H9 (cell line): ENCODE data around the gene MS4A18. TPM values are rescaled to one million over a fixed set of nuclear protein-coding genes. Genes with fewer than 3 reads are reported as not detected.

Experiments
- DNase-seq: peaks from one replicate; pipeline ENCODE4 v3.0.0-alpha.2; 2017
- H2AFZ ChIP-seq: one replicate; pipeline ENCODE4 v1.6.1; 2013; ENCODE audit warnings: mild to moderate bottlenecking, low read length, control low read depth, moderate library complexity
- H2AK5ac ChIP-seq: 2 replicates; pipeline ENCODE4 v1.6.1; 2013; ENCODE audit warnings: low read length, control low read depth, mixed read lengths; ENCODE audit not compliant: insufficient read length
- H2BK120ac ChIP-seq: one replicate; pipeline ENCODE4 v1.6.1; 2013; ENCODE audit warnings: low read depth, mild to moderate bottlenecking, low read length, control low read depth, inconsistent platforms; ENCODE audit not compliant: poor library complexity, severe bottlenecking
- H2BK12ac ChIP-seq: 2 replicates; pipeline ENCODE4 v1.6.1; 2013; ENCODE audit warnings: low read length, control low read depth, mixed read lengths, low read depth; ENCODE audit not compliant: insufficient read length
- H2BK15ac ChIP-seq: 2 replicates; pipeline ENCODE4 v1.6.1; 2013; ENCODE audit warnings: low read depth, low read length, control low read depth
- H2BK20ac ChIP-seq: one replicate; pipeline ENCODE4 v1.6.1; 2013; ENCODE audit warnings: low read depth, mild to moderate bottlenecking, low read length, control low read depth, inconsistent platforms; ENCODE audit not compliant: poor library complexity, severe bottlenecking
- H2BK5ac ChIP-seq: 2 replicates; pipeline ENCODE4 v1.6.1; 2013; ENCODE audit warnings: low read length, control low read depth, mixed read lengths; ENCODE audit not compliant: insufficient read length
- H3K14ac ChIP-seq: 2 replicates; pipeline ENCODE4 v1.6.1; 2013; ENCODE audit warnings: low read length, control low read depth; ENCODE audit not compliant: insufficient read depth
- H3K18ac ChIP-seq: 2 replicates; pipeline ENCODE4 v1.6.1; 2013; ENCODE audit warnings: low read depth, mild to moderate bottlenecking, mixed read lengths, low read length, control low read depth; ENCODE audit not compliant: insufficient read length
- H3K23ac ChIP-seq: 2 replicates; pipeline ENCODE4 v1.6.1; 2013; ENCODE audit warnings: low read length, control low read depth, mixed read lengths, low read depth; ENCODE audit not compliant: insufficient read length
- H3K23me2 ChIP-seq: 2 replicates; pipeline ENCODE4 v1.6.1; 2013; ENCODE audit warnings: low read depth, mild to moderate bottlenecking, mixed read lengths, low read length, control low read depth; ENCODE audit not compliant: insufficient read length, poor library complexity, severe bottlenecking
- H3K27ac ChIP-seq: 2 replicates; pipeline ENCODE4 v1.5.1; 2013; ENCODE audit warnings: low read length, control low read depth, mixed read lengths, low read depth; ENCODE audit not compliant: insufficient read length
- H3K27me3 ChIP-seq: 2 replicates; pipeline ENCODE4 v1.6.1; 2013; ENCODE audit warnings: low read length, control low read depth, inconsistent platforms; ENCODE audit not compliant: insufficient read depth
- H3K4ac ChIP-seq: 2 replicates; pipeline ENCODE4 v1.6.1; 2013; ENCODE audit warnings: low read depth, mild to moderate bottlenecking, control low read depth, inconsistent platforms, low read length, moderate library complexity
- H3K4me1 ChIP-seq: 2 replicates; pipeline ENCODE4 v1.6.1; 2013; ENCODE audit warnings: low read length, control low read depth, inconsistent platforms; ENCODE audit not compliant: insufficient read depth
- H3K4me2 ChIP-seq: 2 replicates; pipeline ENCODE4 v1.6.1; 2013; ENCODE audit warnings: low read length, control low read depth, mixed read lengths; ENCODE audit not compliant: insufficient read length, insufficient read depth
- H3K56ac ChIP-seq: 2 replicates; pipeline ENCODE4 v1.6.1; 2013; ENCODE audit warnings: low read depth, mild to moderate bottlenecking, mixed read lengths, low read length, control low read depth; ENCODE audit not compliant: insufficient read length
- H3K79me1 ChIP-seq: 2 replicates; pipeline ENCODE4 v1.6.1; 2013; ENCODE audit warnings: low read depth, mild to moderate bottlenecking, moderate library complexity, low read length, control low read depth, inconsistent platforms; ENCODE audit not compliant: insufficient read depth, poor library complexity, severe bottlenecking
- H3K79me2 ChIP-seq: 2 replicates; pipeline ENCODE4 v1.6.1; 2013; ENCODE audit warnings: low read length, control low read depth, inconsistent platforms; ENCODE audit not compliant: insufficient read depth
- H3K9ac ChIP-seq: 2 replicates; pipeline ENCODE4 v1.6.1; 2013; ENCODE audit warnings: low read length, control low read depth, mixed read lengths; ENCODE audit not compliant: insufficient read length; ENCODE audit errors: extremely low read depth
- H3K9me3 ChIP-seq: one replicate; pipeline ENCODE4 v1.6.1; 2013; ENCODE audit warnings: low read depth, low read length, inconsistent platforms; ENCODE audit not compliant: control insufficient read depth
- H3T11ph ChIP-seq: one replicate; pipeline ENCODE4 v1.6.1; 2013; ENCODE audit warnings: mild to moderate bottlenecking, low read length, control low read depth, inconsistent platforms
- H4K20me1 ChIP-seq: one replicate; pipeline ENCODE4 v1.6.1; 2013; ENCODE audit not compliant: control insufficient read depth, insufficient read length, insufficient read depth
- H4K5ac ChIP-seq: 2 replicates; pipeline ENCODE4 v1.6.1; 2013; ENCODE audit warnings: low read depth, mild to moderate bottlenecking, mixed read lengths, low read length, control low read depth; ENCODE audit not compliant: insufficient read length
- H4K8ac ChIP-seq: replicated peaks from 2 replicates; pipeline ENCODE4 v1.6.1; 2013; ENCODE audit warnings: low read length, control low read depth, mixed read lengths, low read depth; ENCODE audit not compliant: insufficient read length
- H4K91ac ChIP-seq: 2 replicates; pipeline ENCODE4 v1.6.1; 2013; ENCODE audit warnings: low read depth, mild to moderate bottlenecking, moderate library complexity, mixed read lengths, low read length, control low read depth; ENCODE audit not compliant: insufficient read length
- H3K27ac Mint-ChIP-seq, 3 experiments: 2 replicates in 2 of 3; 3 replicates in 1 of 3; pipeline ENCODE4 v1.8.0; 2020 to 2021; ENCODE audit warnings: mixed read lengths in 3 of 3, mild to moderate bottlenecking in 1 of 3, moderate library complexity in 1 of 3
- H3K27me3 Mint-ChIP-seq: 2 replicates; pipeline ENCODE4 v1.8.0; 2021; ENCODE audit warnings: low read depth, mild to moderate bottlenecking, moderate library complexity, mixed read lengths
- H3K36me3 Mint-ChIP-seq, 3 experiments: 2 replicates in 2 of 3; 3 replicates in 1 of 3; pipeline ENCODE4 v1.8.0; 2020 to 2021; ENCODE audit warnings: low read depth in 3 of 3, mixed read lengths in 3 of 3; ENCODE audit not compliant: insufficient read depth in 1 of 3
- H3K4me1 Mint-ChIP-seq, 2 experiments: 2 replicates each; pipeline ENCODE4 v1.8.0; 2020; ENCODE audit warnings: mixed read lengths in 2 of 2
- H3K4me3 Mint-ChIP-seq, 2 experiments: 2 replicates in 1 of 2; 3 replicates in 1 of 2; pipeline ENCODE4 v1.8.0; 2020 to 2021; ENCODE audit warnings: mild to moderate bottlenecking in 2 of 2, mixed read lengths in 2 of 2, moderate library complexity in 1 of 2
- H3K9me3 Mint-ChIP-seq, 2 experiments: 2 replicates in 1 of 2; 3 replicates in 1 of 2; pipeline ENCODE4 v1.8.0; 2020; ENCODE audit warnings: mild to moderate bottlenecking in 2 of 2, mixed read lengths in 2 of 2, moderate library complexity in 1 of 2
- WGBS: extraction: QIAGEN DNeasy Blood & Tissue Kit; methylation state at CpG from one replicate; pipeline ENCODE4 v1.1.7; 2013; ENCODE audit warnings: missing lambda C conversion rate, low lambda C conversion rate, mixed read lengths; ENCODE audit not compliant: insufficient read length; ENCODE audit errors: extremely low coverage; 5-methylcytosine and 5-hydroxymethylcytosine counted together
- total RNA-seq: library from RNA; stranded (reverse); gene quantifications from 2 replicates; pipeline ENCODE4 v1.2.1, GENCODE V29; 2021
- TF ChIP-seq, protein P1 (sequence below): fragments of 200-600 bp; sonication (generic); conservative IDR thresholded peaks from 3 replicates; pipeline ENCODE4 v1.8.0; 2021; ENCODE audit warnings: antibody characterized with exemption, mild to moderate bottlenecking

The MS4A18 gene
- total RNA-seq, 1 experiment from 2014 or later, result not detected

DNA sequence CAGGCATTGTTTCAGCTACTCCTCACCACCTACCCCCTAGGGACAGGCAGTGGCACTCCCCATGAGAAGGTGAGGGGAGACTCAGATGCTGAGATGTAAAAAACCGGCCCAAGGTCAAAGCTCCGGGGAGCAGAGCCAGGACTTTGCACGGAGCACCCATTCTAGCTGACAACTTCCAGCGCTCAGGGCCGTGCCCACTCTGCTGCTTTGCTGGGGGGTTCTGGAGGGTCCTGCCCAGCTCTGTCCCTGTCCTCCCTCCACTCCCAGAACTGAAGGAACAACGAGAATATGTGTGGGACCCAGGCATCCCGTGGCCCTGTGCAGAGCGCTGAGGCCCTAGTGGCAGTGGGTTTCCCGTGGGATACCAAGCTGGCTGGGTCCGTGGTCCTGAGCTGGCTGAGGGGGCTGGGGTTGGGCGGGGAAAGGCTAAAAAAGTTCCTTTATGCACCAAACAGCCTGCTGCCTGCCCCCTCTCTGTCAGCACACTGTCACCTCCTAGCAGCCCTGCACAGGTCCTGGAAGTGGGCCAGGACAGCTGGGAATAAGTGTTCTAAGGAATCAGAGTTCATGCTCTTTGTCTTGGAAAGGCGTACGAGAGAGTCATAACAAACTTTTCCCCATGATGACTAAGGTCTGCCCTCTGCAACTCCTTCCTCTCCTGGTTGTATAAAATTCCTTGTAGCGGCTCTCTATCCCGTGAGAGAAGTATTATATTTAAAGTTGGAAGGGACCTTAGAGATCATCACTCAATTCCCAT lies 62.5 kb downstream of the MS4A18 start:
- Histone ChIP-seq H2BK5ac (no peak overlapping the region), H3K9me3 (peaks cover 7% of the 10 kb centered on the region), H3T11ph (no peak overlapping the region), H4K91ac (no peak overlapping the region), H3K4me1 (no peaks in the 10 kb centered on the region), H3K27me3 (no peaks in the 10 kb centered on the region), H4K8ac (no peak overlapping the region), H2BK15ac (no peak overlapping the region), H3K9ac (no peak overlapping the region), H3K56ac (no peak overlapping the region), H2AFZ (no peak overlapping the region), H3K4ac (no peak overlapping the region), H3K14ac (no peak overlapping the region), H3K4me2 (no peak overlapping the region), H3K79me1 (no peaks in the 10 kb centered on the region), H4K20me1 (no peaks in the 10 kb centered on the region), H2BK12ac (no peak overlapping the region), H3K18ac (no peak overlapping the region), H3K23me2 (no peaks in the 10 kb centered on the region), H2BK20ac (no peak overlapping the region), H3K79me2 (no peaks in the 10 kb centered on the region), H2BK120ac (no peak overlapping the region), H3K27ac (no peak overlapping the region), H4K5ac (no peak overlapping the region), H2AK5ac (no peak overlapping the region), H3K23ac (no peak overlapping the region)
- Mint-ChIP-seq H3K36me3 (peaks cover 0 to 8% (median 6%) of the 10 kb centered on the region in 3 experiments; a peak in 5 of 7 replicates), H3K9me3 (peaks cover 16 to 22% of the 10 kb centered on the region in 2 experiments), H3K4me3 (no peak overlapping the region; a peak in 1 of 5 replicates), H3K4me1 (no peaks in the 10 kb centered on the region), H3K27me3 (peaks cover 4% of the 10 kb centered on the region; the same call in 1 of the 2 replicates), H3K27ac (no peak overlapping the region)
- DNase-seq, result no peak
- no CpG with 5 or more reads among the region's 15 CpGs for WGBS
- TF ChIP-seq, protein P1, sequence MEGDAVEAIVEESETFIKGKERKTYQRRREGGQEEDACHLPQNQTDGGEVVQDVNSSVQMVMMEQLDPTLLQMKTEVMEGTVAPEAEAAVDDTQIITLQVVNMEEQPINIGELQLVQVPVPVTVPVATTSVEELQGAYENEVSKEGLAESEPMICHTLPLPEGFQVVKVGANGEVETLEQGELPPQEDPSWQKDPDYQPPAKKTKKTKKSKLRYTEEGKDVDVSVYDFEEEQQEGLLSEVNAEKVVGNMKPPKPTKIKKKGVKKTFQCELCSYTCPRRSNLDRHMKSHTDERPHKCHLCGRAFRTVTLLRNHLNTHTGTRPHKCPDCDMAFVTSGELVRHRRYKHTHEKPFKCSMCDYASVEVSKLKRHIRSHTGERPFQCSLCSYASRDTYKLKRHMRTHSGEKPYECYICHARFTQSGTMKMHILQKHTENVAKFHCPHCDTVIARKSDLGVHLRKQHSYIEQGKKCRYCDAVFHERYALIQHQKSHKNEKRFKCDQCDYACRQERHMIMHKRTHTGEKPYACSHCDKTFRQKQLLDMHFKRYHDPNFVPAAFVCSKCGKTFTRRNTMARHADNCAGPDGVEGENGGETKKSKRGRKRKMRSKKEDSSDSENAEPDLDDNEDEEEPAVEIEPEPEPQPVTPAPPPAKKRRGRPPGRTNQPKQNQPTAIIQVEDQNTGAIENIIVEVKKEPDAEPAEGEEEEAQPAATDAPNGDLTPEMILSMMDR, result no peak
